Liver (tissue), 2 donors: ENCODE results near the gene SLC35B1.

ENCODE experiments used
- RAD21 ChIP-seq, 2 donors: IDR thresholded peaks; 2 replicates each; pipeline ENCODE4 v1.6.1; 2016; ENCODE audit warnings: antibody characterized with exemption in 2 of 2, mild to moderate bottlenecking in 2 of 2
- TF ChIP-seq, protein P1 (sequence below): IDR thresholded peaks from 2 replicates; pipeline ENCODE4 v1.6.1; 2016; ENCODE audit warnings: antibody characterized with exemption
- TF ChIP-seq, protein P2 (sequence below): IDR thresholded peaks from 2 replicates; pipeline ENCODE4 v1.6.1; 2016; ENCODE audit warnings: antibody characterized with exemption
- donor health status: healthy.

DNA sequence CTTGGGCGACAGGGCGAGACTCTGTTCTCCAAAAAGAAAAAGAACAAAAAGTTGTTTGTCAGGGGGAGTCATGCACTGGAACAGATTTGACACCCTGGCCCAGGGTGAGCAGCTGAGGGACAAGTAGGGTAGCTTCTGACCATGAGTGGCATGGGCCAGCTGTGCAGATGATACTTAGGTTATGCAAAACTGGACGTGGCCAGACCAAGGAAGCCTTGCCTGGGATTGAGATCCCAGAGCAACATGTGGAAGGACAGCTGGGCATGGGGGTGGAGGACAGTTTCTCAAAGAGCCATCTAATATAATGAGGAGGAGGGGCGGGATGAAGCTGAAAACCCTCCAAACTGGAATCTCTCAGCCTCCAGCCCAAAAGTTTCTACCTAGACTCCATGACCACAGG, 19.6 kb upstream of the SLC35B1 start:
- TF ChIP-seq, protein P1, sequence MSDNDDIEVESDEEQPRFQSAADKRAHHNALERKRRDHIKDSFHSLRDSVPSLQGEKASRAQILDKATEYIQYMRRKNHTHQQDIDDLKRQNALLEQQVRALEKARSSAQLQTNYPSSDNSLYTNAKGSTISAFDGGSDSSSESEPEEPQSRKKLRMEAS, result no peak
- no peak for TF ChIP-seq RAD21 (IDR thresholded peaks at IDR 0.05)
- TF ChIP-seq, protein P2, sequence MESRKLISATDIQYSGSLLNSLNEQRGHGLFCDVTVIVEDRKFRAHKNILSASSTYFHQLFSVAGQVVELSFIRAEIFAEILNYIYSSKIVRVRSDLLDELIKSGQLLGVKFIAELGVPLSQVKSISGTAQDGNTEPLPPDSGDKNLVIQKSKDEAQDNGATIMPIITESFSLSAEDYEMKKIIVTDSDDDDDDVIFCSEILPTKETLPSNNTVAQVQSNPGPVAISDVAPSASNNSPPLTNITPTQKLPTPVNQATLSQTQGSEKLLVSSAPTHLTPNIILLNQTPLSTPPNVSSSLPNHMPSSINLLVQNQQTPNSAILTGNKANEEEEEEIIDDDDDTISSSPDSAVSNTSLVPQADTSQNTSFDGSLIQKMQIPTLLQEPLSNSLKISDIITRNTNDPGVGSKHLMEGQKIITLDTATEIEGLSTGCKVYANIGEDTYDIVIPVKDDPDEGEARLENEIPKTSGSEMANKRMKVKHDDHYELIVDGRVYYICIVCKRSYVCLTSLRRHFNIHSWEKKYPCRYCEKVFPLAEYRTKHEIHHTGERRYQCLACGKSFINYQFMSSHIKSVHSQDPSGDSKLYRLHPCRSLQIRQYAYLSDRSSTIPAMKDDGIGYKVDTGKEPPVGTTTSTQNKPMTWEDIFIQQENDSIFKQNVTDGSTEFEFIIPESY, result no peak
